Panc1 (cell line): Measurements from ENCODE around the gene CD58.

Experiments used
- CTCF ChIP-seq: fragments of 450-650 bp; IDR thresholded peaks from 2 replicates; pipeline ENCODE4 v1.5.1; 2017; ENCODE audit warnings: mild to moderate bottlenecking
- POLR2AphosphoS5 ChIP-seq: IDR thresholded peaks from 2 replicates; pipeline ENCODE4 v1.6.1; 2012; ENCODE audit warnings: mild to moderate bottlenecking, low read depth, low read length, moderate library complexity
- REST ChIP-seq, 2 experiments: IDR thresholded peaks; 2 replicates each; pipeline ENCODE4 v1.6.1; 2011 to 2012; ENCODE audit warnings: low read depth in 2 of 2, control low read depth in 1 of 2, low read length in 1 of 2, mild to moderate bottlenecking in 1 of 2, moderate library complexity in 1 of 2; ENCODE audit not compliant: insufficient read depth in 1 of 2
- TCF7L2 ChIP-seq: IDR thresholded peaks from 2 replicates; pipeline ENCODE4 v1.6.1; 2011; ENCODE audit warnings: mild to moderate bottlenecking, low read depth, low read length, inconsistent platforms

GRCh38 chr1:116470671-116471070, 100.2 kb downstream of the CD58 start:
- no peak for TF ChIP-seq POLR2AphosphoS5
- TF ChIP-seq CTCF: no peak
- TF ChIP-seq REST (IDR thresholded peaks at IDR 0.05; ENCODE audit: insufficient read depth in 1 of 2, low read depth in 2 of 2, low read length in 1 of 2): no peak
- TF ChIP-seq TCF7L2: no peak
